GM19455 (cell line): ENCODE measurements around the gene MATN1.

Experiments
- ATAC-seq: cut with Tn5 transposase; IDR thresholded peaks from one replicate; pipeline ENCODE4 v1.9.1; 2021; ENCODE audit not compliant: unreplicated experiment

The MATN1 gene

GRCh38 chr1:30745834-30746208, 22.4 kb upstream of the MATN1 start:
- ATAC-seq, result no peak

GRCh38 chr1:30745156-30745833, 21.9 kb upstream of the MATN1 start:
- no peak for ATAC-seq

DNA sequence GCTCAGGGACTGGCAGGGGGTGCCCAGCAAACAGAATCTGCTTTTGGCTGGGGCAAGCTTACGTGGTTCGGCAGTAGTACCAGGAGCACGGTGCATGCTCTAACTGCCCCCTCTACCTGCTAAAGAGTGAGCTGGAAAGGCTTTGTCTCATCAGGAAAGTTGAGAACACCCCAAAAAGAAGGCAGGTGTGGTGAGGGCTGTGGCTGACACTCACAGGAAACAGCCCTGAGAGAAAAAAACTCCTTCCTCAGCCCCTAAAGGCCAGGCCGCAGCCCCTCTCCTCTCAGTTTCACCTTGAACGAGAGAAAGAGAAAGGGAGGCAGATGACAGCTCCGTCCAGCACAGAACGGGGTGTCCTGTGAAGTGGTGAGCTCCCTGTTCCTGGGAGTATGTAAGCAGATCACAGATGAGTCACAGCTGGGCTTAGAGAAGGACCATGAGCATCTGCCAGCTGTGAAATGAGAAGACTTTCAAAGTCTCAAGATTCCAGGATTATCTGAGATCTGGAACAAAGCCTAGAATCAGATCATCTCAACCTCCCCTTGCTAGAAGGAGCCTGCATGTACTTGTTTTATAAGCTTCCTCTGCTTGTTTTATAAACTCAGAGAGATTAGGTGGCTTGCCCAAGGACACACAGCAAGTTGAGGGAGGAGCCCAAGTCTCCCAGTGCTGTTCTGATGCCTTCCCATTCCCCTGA, 20.8 kb upstream of the MATN1 start:
- peak; percentile 48 for ATAC-seq

GRCh38 chr1:30743584-30744059, 20.2 kb upstream of the MATN1 start:
- no peak for ATAC-seq

GRCh38 chr1:30742963-30743559, 19.7 kb upstream of the MATN1 start:
- no peak for ATAC-seq

DNA sequence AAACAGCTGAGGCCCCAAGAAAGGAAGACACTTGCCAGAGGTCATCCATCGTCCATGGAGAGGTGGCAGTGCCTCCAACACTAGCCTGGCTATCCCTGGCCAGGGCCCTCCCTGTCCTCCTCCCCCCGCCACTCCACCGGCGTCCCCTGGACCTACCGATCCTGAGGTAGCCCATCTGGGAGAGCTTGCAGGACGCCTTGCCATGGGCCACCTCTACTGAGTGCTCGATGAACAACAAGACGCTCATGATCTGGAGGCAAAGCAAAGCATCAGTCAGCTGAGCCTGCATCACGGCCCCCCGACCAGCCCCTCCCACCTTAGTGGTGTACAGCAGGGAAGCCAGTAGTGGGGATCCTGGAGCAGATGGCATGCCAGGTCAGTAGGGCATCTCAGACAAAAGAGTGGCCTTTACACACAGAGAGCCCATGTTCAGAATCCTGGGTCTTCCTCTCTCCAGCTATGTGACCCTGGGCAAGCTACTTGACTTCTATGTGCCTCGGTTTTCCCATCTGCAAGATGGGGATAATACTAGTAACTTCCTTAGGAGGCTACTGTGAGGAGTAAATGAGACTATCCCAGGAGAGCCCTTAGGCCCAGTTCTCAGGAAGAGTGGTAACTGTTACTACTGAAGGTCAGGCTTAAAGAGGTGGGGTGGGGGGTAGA, 19.0 kb upstream of the MATN1 start:
- no peak for ATAC-seq

DNA sequence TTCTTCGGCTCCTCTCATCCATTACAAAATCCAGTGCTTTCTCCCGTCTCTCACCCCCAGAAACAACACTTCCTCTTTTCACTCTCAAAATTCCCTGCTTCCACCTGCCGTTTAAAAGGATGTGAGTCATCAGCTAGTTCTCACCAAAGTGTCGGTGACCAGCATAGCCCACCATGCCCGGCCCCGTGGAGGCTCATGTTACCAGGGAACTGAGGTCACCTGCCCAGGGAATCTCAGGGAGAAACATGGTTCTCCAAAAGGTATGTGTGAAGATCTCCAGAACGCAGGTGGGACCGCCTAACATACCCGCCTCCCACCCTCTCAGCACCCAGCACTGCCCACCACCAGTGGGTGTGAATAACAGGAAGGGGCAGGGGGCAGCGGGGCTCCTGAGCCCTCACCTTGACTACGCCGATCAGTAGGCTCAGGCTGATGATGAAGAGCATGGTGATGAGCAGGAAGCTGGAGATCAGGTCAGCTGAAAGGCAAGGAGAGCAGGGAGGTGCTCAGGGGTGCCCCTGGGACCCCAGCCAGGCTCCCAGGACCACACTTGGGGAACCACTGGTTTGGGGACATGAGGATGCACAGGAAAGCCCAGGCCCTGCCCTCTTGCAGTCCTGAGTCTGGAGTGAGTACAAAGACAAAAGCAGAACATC, 18.0 kb upstream of the MATN1 start:
- no peak for ATAC-seq

DNA sequence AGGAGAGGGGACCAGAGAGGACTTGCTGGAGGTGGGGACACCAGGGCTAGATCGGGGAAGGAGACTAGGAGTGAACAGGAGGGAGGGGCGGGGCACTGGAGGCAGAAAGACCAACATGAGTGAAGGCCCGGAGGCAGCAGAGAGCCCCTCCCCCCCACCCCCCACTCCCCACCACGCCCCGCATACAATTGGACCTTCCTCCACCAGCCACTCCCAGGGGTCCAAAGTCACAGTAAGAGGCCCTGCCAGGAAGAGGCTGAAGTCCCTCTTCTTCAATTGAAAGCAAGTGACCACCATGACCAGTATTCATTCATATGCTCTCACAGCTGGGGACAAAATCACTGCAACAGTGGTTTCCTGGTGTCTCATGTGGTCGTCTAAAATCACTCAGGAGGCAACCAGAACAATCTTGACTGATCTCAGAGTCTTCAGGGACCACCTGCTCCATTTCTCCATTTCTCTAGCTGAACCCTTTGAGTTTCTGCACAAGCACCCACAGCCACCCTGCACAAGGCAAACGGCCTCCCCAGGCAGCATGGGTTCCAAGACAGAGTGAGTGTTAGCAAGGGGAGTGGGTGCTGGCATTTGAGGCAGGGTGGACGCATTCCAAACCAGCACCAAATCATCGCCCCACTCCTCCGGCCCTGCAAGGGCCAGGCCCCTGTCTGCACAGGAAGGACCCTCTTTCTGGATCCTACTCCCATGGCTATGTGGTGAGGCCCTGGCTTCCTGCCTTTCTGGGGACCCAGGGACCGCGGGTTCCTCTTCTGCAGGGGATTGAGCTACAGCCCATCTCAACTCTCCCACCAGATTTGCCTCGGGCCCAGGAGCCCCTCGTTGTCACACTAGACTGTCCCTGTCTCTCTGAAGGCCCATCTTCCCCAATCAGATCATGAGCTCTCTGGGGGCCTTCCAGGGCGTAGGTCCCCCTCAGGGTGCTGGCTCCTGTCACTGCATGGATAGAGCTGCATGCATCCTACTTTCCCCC, 17.2 kb upstream of the MATN1 start:
- ATAC-seq, result no peak

DNA sequence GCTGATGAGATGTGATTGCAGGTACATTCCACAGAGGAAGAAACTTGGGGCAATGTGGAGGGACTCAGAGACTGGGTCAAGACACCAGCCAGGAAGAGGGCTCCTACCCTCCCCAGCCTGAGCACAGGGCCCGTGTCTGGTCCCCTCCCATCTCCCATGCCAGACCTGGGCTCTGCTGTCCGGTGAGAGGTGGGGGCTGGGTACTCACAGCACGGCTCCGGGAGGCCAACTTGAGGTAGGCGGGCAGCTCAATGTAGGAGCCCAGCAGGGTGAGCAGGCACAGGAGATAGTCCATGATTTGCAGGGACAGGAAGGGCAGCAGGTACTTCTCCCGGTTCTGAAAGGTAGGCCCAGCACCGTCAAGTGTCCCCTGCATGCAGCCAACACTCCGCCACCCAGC, 16.2 kb upstream of the MATN1 start:
- no peak for ATAC-seq

DNA sequence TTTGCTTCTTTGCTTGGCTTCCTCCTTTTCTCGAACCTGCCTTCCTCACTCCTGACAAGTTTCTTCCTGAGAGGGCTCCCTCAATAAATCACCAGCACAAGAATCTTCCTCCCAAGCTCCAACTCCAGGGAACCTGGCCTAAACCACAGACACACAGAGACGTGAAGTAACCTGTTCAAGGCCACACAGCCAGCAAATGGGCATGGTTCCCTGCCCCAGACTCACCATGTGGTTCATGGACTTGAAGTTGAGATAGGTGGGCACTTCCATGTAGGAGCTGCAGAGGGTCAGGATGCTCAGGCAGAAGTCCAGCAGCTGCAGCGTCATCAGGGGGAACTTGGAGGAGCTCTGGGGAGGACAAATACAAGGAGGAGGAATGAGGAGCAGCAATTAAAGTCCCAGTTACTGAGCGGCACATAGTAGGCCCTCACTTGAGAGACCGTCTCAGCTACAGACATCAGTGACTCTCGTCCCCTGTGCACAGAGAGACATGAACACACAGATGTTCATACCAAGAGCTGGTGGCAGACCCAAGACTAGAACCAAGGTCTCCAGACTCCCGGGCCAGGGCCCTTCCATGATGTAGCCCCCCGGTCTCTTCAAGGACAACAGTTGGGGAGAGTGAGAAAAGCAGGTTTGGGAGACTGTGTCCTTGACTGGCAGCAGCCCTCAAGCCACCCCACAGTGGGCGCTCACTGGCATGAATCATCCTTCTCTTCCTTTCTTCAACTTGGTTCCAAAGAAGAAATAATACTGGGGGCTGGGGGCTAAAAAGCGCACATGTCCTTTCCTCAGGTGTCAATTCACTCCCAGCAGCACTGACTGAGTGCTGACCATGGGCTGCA, 15.6 kb upstream of the MATN1 start:
- no peak for ATAC-seq

GRCh38 chr1:30738040-30738714, 14.8 kb upstream of the MATN1 start:
- no peak for ATAC-seq

DNA sequence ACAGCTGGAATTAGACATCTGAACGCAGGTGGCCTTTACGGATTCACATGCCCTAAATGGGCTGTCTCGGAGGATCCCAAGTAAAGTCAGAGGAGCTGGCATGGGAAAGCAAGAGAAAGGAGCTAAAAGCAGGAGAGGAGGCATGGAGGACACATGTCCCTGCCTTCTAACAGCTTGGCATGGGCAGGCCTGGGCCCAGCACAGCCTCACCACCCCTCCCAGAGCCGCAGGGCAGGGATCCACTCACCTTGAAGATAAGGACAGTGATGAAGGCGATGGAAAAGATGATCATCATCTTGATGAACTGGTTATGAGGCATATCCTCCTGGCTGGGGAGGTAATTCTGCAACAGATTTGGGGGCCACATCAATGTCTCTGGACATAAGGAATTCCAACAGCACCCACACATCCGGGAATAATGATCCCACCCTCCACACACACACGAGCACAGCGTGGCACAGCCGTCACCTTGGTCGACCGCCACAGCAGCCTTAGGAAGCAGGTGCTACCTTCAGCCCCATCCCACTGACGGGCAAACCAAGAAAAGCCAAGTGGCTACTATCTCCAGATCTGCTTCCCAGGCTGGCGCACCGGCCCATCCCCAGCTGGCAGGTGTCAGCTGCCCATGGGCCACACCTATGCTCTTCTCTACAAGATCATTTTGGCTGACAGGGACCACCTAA, 14.1 kb upstream of the MATN1 start:
- ATAC-seq, result no peak

DNA sequence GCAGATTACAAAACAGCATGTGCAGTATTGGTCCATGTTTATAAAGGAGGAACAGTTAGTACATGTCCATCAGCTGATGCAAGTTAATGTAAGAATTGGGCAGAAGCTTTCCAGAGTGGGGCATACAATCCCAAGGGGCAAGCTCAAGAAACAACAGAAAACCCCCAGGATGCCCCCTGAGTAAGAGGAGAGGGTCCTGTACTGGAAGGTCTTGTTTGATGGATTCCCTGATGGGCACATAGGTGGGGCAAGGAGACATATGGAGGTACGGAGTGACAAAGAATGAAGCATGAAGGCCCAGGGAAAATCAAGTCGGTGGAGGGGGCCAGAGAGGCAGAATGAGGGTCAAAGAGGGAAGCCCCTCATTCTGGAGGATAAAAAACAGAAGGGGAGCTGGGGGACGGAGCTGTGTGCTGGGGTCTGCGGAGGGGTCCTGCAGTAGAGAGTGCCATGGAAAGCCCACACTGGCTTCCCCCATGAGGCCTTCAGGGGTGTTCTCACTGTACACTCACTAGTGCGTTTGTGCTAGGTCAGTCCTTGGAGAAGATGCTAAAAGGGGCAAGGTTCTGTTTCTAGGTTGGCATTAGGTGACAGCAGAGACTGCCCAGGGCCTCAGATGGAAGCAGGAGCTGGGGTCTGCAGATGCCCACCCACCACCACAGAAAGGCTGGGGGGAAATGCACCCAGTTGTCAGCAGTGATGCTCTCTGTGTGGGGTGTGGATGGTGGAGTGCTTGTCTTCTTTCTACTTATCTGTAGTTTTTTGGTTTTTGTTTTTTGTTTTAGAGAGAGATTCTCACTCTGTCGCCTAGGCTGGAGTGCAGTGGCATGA, 12.5 kb upstream of the MATN1 start:
- no peak for ATAC-seq

DNA sequence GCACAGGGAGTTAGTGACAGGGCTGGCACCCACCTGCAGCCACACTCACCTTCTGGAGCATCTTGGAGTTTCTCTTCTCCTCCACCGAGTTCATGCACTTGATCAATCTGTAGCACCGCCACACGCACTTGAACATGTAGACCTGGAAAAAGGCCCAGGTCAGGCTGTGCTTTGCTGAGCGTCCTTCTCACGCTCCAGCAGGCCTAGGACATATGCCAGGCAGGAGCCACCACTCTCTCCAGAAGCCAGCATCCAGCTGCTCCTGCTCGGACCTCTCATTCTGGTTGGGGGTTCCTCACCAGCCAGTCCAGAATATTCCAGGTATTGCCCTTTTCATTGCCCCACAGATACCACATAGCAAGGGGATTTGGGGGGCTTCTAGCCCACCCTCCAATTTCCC, 11.7 kb upstream of the MATN1 start:
- no peak for ATAC-seq

- ATAC-seq, result no peak
Measured at GRCh38 chr1:30734580-30734979, 11.2 kb upstream of the MATN1 start.

DNA sequence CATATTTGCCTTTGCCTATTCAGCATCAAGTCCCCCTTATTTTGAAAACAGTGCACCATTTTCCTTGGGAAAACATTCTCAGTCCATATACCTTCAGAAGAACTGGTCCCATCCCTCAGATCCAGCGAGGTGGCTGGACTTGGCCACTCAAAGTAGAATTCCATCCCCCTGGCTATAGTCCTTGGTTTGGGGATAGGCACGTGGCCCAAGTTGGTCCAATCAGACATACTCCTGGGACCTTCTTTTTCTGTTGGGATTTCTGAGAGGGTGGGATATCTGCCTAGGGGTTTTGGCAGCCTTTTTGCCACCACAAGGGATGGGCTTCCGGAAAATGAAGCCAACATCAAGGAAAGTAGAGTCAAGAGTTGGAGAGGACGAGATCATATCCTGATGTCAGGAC, 10.7 kb upstream of the MATN1 start:
- no peak for ATAC-seq

DNA sequence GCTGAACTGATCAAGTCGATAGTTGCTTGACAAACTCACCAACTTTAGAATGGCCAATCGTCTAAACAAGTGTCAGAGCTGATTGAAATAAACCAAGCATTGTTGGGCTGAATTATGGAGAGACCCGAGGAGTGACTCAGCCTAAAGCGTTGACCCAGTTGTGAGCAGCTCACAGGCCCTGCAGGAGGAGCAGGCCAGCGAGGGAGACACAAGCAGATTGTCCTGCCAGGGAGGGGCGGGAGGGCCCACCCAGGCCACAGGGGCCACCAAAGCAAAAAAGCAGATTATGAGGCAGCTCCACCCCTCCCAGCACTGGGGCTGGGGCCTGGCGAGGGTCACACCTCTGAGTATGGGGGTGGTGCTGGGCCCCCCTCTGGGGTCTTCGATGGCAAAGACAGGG, 10.1 kb upstream of the MATN1 start:
- ATAC-seq, result no peak
